HG02943 (cell line): Measurements from ENCODE around the gene ZNRF2.

Experiments used
- ATAC-seq: cut with Tn5 transposase; IDR thresholded peaks from one replicate; pipeline ENCODE4 v1.9.1; 2021; ENCODE audit warnings: mild to moderate bottlenecking, low read depth, moderate library complexity; ENCODE audit not compliant: unreplicated experiment

The ZNRF2 gene

GRCh38 chr7:30315589-30315988 lies 31.2 kb downstream of the ZNRF2 start:
- ATAC-seq: no peak

GRCh38 chr7:30320392-30320791 lies 36.0 kb downstream of the ZNRF2 start:
- ATAC-seq: no peak

- ATAC-seq: no peak
These were observed 36.9 kb downstream of the ZNRF2 start for GRCh38 chr7:30321089-30321881.

- ATAC-seq: no peak
These were observed 37.4 kb downstream of the ZNRF2 start for GRCh38 chr7:30321882-30322192.

GRCh38 chr7:30322271-30323005 lies 38.0 kb downstream of the ZNRF2 start:
- ATAC-seq: peak; percentile 74

GRCh38 chr7:30323006-30323355 lies 38.6 kb downstream of the ZNRF2 start:
- ATAC-seq: peak; percentile 60

GRCh38 chr7:30327813-30328212 lies 43.4 kb downstream of the ZNRF2 start:
- ATAC-seq: no peak

- ATAC-seq: no peak
These were observed 44.0 kb downstream of the ZNRF2 start for GRCh38 chr7:30328381-30328780.

- ATAC-seq: no peak
These were observed 45.3 kb downstream of the ZNRF2 start for GRCh38 chr7:30329716-30330115.

- peak; percentile 87 for ATAC-seq
These were observed 46.0 kb downstream of the ZNRF2 start for GRCh38 chr7:30330134-30331111.

- ATAC-seq: no peak
These were observed 46.9 kb downstream of the ZNRF2 start for GRCh38 chr7:30331338-30331737.

GRCh38 chr7:30332549-30332948 lies 48.2 kb downstream of the ZNRF2 start:
- no peak for ATAC-seq

GRCh38 chr7:30335763-30336487 lies 51.5 kb downstream of the ZNRF2 start:
- ATAC-seq: no peak

- no peak for ATAC-seq
These were observed 60.1 kb downstream of the ZNRF2 start for GRCh38 chr7:30344513-30344912.

GRCh38 chr7:30347226-30348082 lies 63.1 kb downstream of the ZNRF2 start:
- no peak for ATAC-seq

GRCh38 chr7:30348083-30348560 lies 63.7 kb downstream of the ZNRF2 start:
- peak; percentile 61 for ATAC-seq

GRCh38 chr7:30349170-30349569 lies 64.8 kb downstream of the ZNRF2 start:
- ATAC-seq: no peak

- no peak for ATAC-seq
These were observed 65.4 kb downstream of the ZNRF2 start for GRCh38 chr7:30349816-30350215.

GRCh38 chr7:30351286-30351685 lies 66.9 kb downstream of the ZNRF2 start:
- no peak for ATAC-seq
